ENCODE measurements around the gene LDHD.
A peak's percentile ranks its signal among the peaks of the same experiment; 100 is the strongest.

LDHD gene

GRCh38 chr16:75116081-75116910 is at the start of gene LDHD:
Gene LDHD, minus strand, starts transcription at chr16:75116780. Its CDS starts 60 bp downstream, at chr16:75116720.
- no peaks in the 10 kb centered on the region for H3K27me3 ChIP-seq (ENCODE audit: insufficient read depth, low read length)
- H2AFZ ChIP-seq (ENCODE audit: low read length, unreplicated experiment): no peak within 1 kb of the TSS
- no peaks in the 10 kb centered on the region for H3K36me3 ChIP-seq (ENCODE audit: insufficient read depth, low read length)
- H3K27ac ChIP-seq (ENCODE audit: low read depth, low read length): no peak within 1 kb of the TSS
- no peaks in the 10 kb centered on the region for H3K79me2 ChIP-seq (ENCODE audit: control insufficient read depth, insufficient read depth, low read length, unreplicated experiment)
- H3K4me1 ChIP-seq (ENCODE audit: control insufficient read depth, insufficient read depth, low read length, unreplicated experiment): peaks cover 3% of the 10 kb centered on the region
- H3K4me3 ChIP-seq (ENCODE audit: low read depth, low read length): peak within 1 kb of the TSS; percentile 28

GRCh38 chr16:75160386-75160785 is 43.8 kb upstream of the LDHD start:
- H2AFZ ChIP-seq (ENCODE audit: low read length, unreplicated experiment): no peak overlapping the region
- H3K27me3 ChIP-seq (ENCODE audit: insufficient read depth, low read length): no peaks in the 10 kb centered on the region
- no peaks in the 10 kb centered on the region for H3K4me1 ChIP-seq (ENCODE audit: control insufficient read depth, insufficient read depth, low read length, unreplicated experiment)
- H3K79me2 ChIP-seq (ENCODE audit: control insufficient read depth, insufficient read depth, low read length, unreplicated experiment): no peaks in the 10 kb centered on the region
- H3K27ac ChIP-seq (ENCODE audit: low read depth, low read length): no peak overlapping the region
- H3K4me3 ChIP-seq (ENCODE audit: low read depth, low read length): no peak overlapping the region
- peaks cover 33% of the 10 kb centered on the region for H3K36me3 ChIP-seq (ENCODE audit: insufficient read depth, low read length)

GRCh38 chr16:75152635-75153034 is 36.1 kb upstream of the LDHD start:
- no peak overlapping the region for H3K27ac ChIP-seq (ENCODE audit: low read depth, low read length)
- no peak overlapping the region for H2AFZ ChIP-seq (ENCODE audit: low read length, unreplicated experiment)
- peaks cover 8% of the 10 kb centered on the region for H3K79me2 ChIP-seq (ENCODE audit: control insufficient read depth, insufficient read depth, low read length, unreplicated experiment)
- peaks cover 34% of the 10 kb centered on the region for H3K36me3 ChIP-seq (ENCODE audit: insufficient read depth, low read length)
- H3K4me3 ChIP-seq (ENCODE audit: low read depth, low read length): no peak overlapping the region
- no peaks in the 10 kb centered on the region for H3K4me1 ChIP-seq (ENCODE audit: control insufficient read depth, insufficient read depth, low read length, unreplicated experiment)
- H3K27me3 ChIP-seq (ENCODE audit: insufficient read depth, low read length): no peaks in the 10 kb centered on the region

GRCh38 chr16:75151798-75152197 is 35.2 kb upstream of the LDHD start:
- no peak overlapping the region for H3K27ac ChIP-seq (ENCODE audit: low read depth, low read length)
- H3K36me3 ChIP-seq (ENCODE audit: insufficient read depth, low read length): peaks cover 34% of the 10 kb centered on the region
- no peaks in the 10 kb centered on the region for H3K27me3 ChIP-seq (ENCODE audit: insufficient read depth, low read length)
- no peak overlapping the region for H2AFZ ChIP-seq (ENCODE audit: low read length, unreplicated experiment)
- peaks cover 8% of the 10 kb centered on the region for H3K79me2 ChIP-seq (ENCODE audit: control insufficient read depth, insufficient read depth, low read length, unreplicated experiment)
- no peak overlapping the region for H3K4me3 ChIP-seq (ENCODE audit: low read depth, low read length)
- no peaks in the 10 kb centered on the region for H3K4me1 ChIP-seq (ENCODE audit: control insufficient read depth, insufficient read depth, low read length, unreplicated experiment)

GRCh38 chr16:75148311-75149195 is 32.0 kb upstream of the LDHD start, which contains the start of gene ZFP1:
Gene ZFP1, plus strand, starts transcription at chr16:75148524. Its CDS starts 4,428 bp downstream, at chr16:75152952.
- no peaks in the 10 kb centered on the region for H3K27me3 ChIP-seq (ENCODE audit: insufficient read depth, low read length)
- H3K36me3 ChIP-seq (ENCODE audit: insufficient read depth, low read length): peaks cover 21% of the 10 kb centered on the region
- H3K27ac ChIP-seq (ENCODE audit: low read depth, low read length): peak within 1 kb of the TSS; percentile 78
- H3K79me2 ChIP-seq (ENCODE audit: control insufficient read depth, insufficient read depth, low read length, unreplicated experiment): peaks cover 8% of the 10 kb centered on the region
- peak within 1 kb of the TSS; percentile 88 for H2AFZ ChIP-seq (ENCODE audit: low read length, unreplicated experiment)
- H3K4me3 ChIP-seq (ENCODE audit: low read depth, low read length): peak within 1 kb of the TSS; percentile 91
- no peaks in the 10 kb centered on the region for H3K4me1 ChIP-seq (ENCODE audit: control insufficient read depth, insufficient read depth, low read length, unreplicated experiment)

GRCh38 chr16:75147968-75148310 is 31.4 kb upstream of the LDHD start:
- Histone ChIP-seq H3K79me2 (ENCODE audit: control insufficient read depth, insufficient read depth, low read length, unreplicated experiment) (peaks cover 8% of the 10 kb centered on the region), H3K4me1 (ENCODE audit: control insufficient read depth, insufficient read depth, low read length, unreplicated experiment) (no peaks in the 10 kb centered on the region), H2AFZ (ENCODE audit: low read length, unreplicated experiment) (peak overlapping the region; percentile 27), H3K27me3 (ENCODE audit: insufficient read depth, low read length) (no peaks in the 10 kb centered on the region), H3K4me3 (ENCODE audit: low read depth, low read length) (peak overlapping the region; percentile 91), H3K27ac (ENCODE audit: low read depth, low read length) (no peak overlapping the region), H3K36me3 (ENCODE audit: insufficient read depth, low read length) (peaks cover 15% of the 10 kb centered on the region)

- H3K4me3 ChIP-seq (ENCODE audit: low read depth, low read length): no peak overlapping the region
- H3K36me3 ChIP-seq (ENCODE audit: insufficient read depth, low read length): no peaks in the 10 kb centered on the region
These were observed 27.4 kb upstream of the LDHD start for GRCh38 chr16:75143941-75144340.

GRCh38 chr16:75139498-75139897 is 22.9 kb upstream of the LDHD start:
- Histone ChIP-seq H3K4me1 (ENCODE audit: control insufficient read depth, insufficient read depth, low read length, unreplicated experiment) (no peaks in the 10 kb centered on the region), H3K36me3 (ENCODE audit: insufficient read depth, low read length) (no peaks in the 10 kb centered on the region), H3K79me2 (ENCODE audit: control insufficient read depth, insufficient read depth, low read length, unreplicated experiment) (no peaks in the 10 kb centered on the region), H3K27me3 (ENCODE audit: insufficient read depth, low read length) (no peaks in the 10 kb centered on the region), H3K27ac (ENCODE audit: low read depth, low read length) (no peak overlapping the region), H2AFZ (ENCODE audit: low read length, unreplicated experiment) (no peak overlapping the region), H3K4me3 (ENCODE audit: low read depth, low read length) (no peak overlapping the region)

More at GRCh38 chr16:75143941-75144340, 27.4 kb upstream of the LDHD start:
- Histone ChIP-seq H2AFZ (ENCODE audit: low read length, unreplicated experiment) (no peak overlapping the region), H3K27me3 (ENCODE audit: insufficient read depth, low read length) (no peaks in the 10 kb centered on the region), H3K4me1 (ENCODE audit: control insufficient read depth, insufficient read depth, low read length, unreplicated experiment) (no peaks in the 10 kb centered on the region), H3K27ac (ENCODE audit: low read depth, low read length) (no peak overlapping the region), H3K79me2 (ENCODE audit: control insufficient read depth, insufficient read depth, low read length, unreplicated experiment) (no peaks in the 10 kb centered on the region)

GRCh38 chr16:75138636-75139035 is 22.1 kb upstream of the LDHD start:
- H3K36me3 ChIP-seq (ENCODE audit: insufficient read depth, low read length): no peaks in the 10 kb centered on the region
- no peaks in the 10 kb centered on the region for H3K4me1 ChIP-seq (ENCODE audit: control insufficient read depth, insufficient read depth, low read length, unreplicated experiment)
- H3K79me2 ChIP-seq (ENCODE audit: control insufficient read depth, insufficient read depth, low read length, unreplicated experiment): no peaks in the 10 kb centered on the region
- H3K27me3 ChIP-seq (ENCODE audit: insufficient read depth, low read length): no peaks in the 10 kb centered on the region
- H3K27ac ChIP-seq (ENCODE audit: low read depth, low read length): no peak overlapping the region
- H2AFZ ChIP-seq (ENCODE audit: low read length, unreplicated experiment): no peak overlapping the region
- no peak overlapping the region for H3K4me3 ChIP-seq (ENCODE audit: low read depth, low read length)

- no peak overlapping the region for H2AFZ ChIP-seq (ENCODE audit: low read length, unreplicated experiment)
These were observed 21.7 kb upstream of the LDHD start for GRCh38 chr16:75138233-75138632.

More at GRCh38 chr16:75138233-75138632, 21.7 kb upstream of the LDHD start:
- Histone ChIP-seq H3K27ac (ENCODE audit: low read depth, low read length) (no peak overlapping the region), H3K27me3 (ENCODE audit: insufficient read depth, low read length) (no peaks in the 10 kb centered on the region), H3K4me1 (ENCODE audit: control insufficient read depth, insufficient read depth, low read length, unreplicated experiment) (no peaks in the 10 kb centered on the region), H3K4me3 (ENCODE audit: low read depth, low read length) (no peak overlapping the region), H3K79me2 (ENCODE audit: control insufficient read depth, insufficient read depth, low read length, unreplicated experiment) (no peaks in the 10 kb centered on the region), H3K36me3 (ENCODE audit: insufficient read depth, low read length) (no peaks in the 10 kb centered on the region)
